Tibial nerve (tissue), 4 donors: ENCODE measurements around the gene PACSIN3. TPM values are rescaled to one million over a fixed set of nuclear protein-coding genes. Genes with fewer than 3 reads are reported as not detected.

Source experiments
- DNase-seq, 2 donors: peaks; one replicate each; pipeline ENCODE4 v3.0.0-alpha.2; 2019; ENCODE audit warnings: low spot score in 2 of 2
- H3K27ac ChIP-seq, 4 donors: fragments of 200-600 bp; sonication (generic) in 3 of 4; one replicate each; pipeline ENCODE4 v1.5.1; 2017 to 2019; ENCODE audit warnings: mild to moderate bottlenecking in 1 of 4
- H3K27me3 ChIP-seq, 2 donors: fragments of 200-600 bp; sonication (generic) in 1 of 2; one replicate each; pipeline versions ENCODE4 v1.5.1 to v1.6.0; 2017 to 2019
- H3K36me3 ChIP-seq, 3 donors: fragments of 200-600 bp; sonication (generic); one replicate each; pipeline ENCODE4 v1.5.1; 2018 to 2019
- H3K4me1 ChIP-seq, 4 donors: fragments of 200-600 bp; sonication (generic) in 3 of 4; one replicate each; pipeline ENCODE4 v1.5.1; 2017 to 2019
- H3K4me3 ChIP-seq, 4 donors: fragments of 200-600 bp; sonication (generic) in 3 of 4; one replicate each; pipeline ENCODE4 v1.5.1; 2017 to 2019; ENCODE audit warnings: mild to moderate bottlenecking in 1 of 4, moderate library complexity in 1 of 4
- H3K9me3 ChIP-seq, 4 donors: fragments of 200-600 bp; sonication (generic) in 3 of 4; one replicate each; pipeline ENCODE4 v1.5.1; 2017 to 2019
- CTCF ChIP-seq, 5 experiments: fragments of 200-600 bp in 3 of 5; fragments of 450-650 bp in 2 of 5; sonication (generic) in 3 of 5; IDR thresholded peaks; one replicate each; pipeline ENCODE4 v1.5.1; 2016 to 2019; ENCODE audit warnings: antibody characterized with exemption in 5 of 5, mild to moderate bottlenecking in 3 of 5, moderate library complexity in 2 of 5
- EP300 ChIP-seq, 2 donors: sonication (generic); formaldehyde crosslinking; IDR thresholded peaks; one replicate each; pipeline ENCODE4 v1.6.1; 2017; ENCODE audit warnings: antibody characterized with exemption in 2 of 2, mild to moderate bottlenecking in 1 of 2
- POLR2A ChIP-seq, 2 donors: fragments of 450-650 bp; IDR thresholded peaks; one replicate each; pipeline ENCODE4 v1.6.1; 2017; ENCODE audit warnings: antibody characterized with exemption in 2 of 2, mild to moderate bottlenecking in 2 of 2, moderate library complexity in 2 of 2
- WGBS, 2 donors: methylation state at CpG; one replicate each; pipeline ENCODE4 v1.1.5; 2018; 5-methylcytosine and 5-hydroxymethylcytosine counted together
- total RNA-seq, 4 donors: library from RNA; depleted of rRNA; stranded (reverse); fragments of >200 nt; gene quantifications; one replicate each; pipeline ENCODE4 v1.1.0, GENCODE V29; 2016

The PACSIN3 gene
- total RNA-seq, 4 donors from 2014 or later, result 44.8 to 69.0 (median 61.6) TPM

- Histone ChIP-seq H3K27me3 (no peaks in the 10 kb centered on the region), H3K4me1 (peaks cover 3 to 50% (median 11%) of the 10 kb centered on the region in 4 donors), H3K27ac (no peak overlapping the region), H3K4me3 (no peak overlapping the region), H3K36me3 (peaks cover 9 to 90% (median 18%) of the 10 kb centered on the region in 3 donors), H3K9me3 (no peaks in the 10 kb centered on the region)
- WGBS, 2 donors, result 87 to 92% methylated on average over 16 of the region's 16 CpGs
- DNase-seq, result no peak
- TF ChIP-seq POLR2A (IDR thresholded peaks at IDR 0.05), result no peak
- TF ChIP-seq CTCF (IDR thresholded peaks at IDR 0.05), result no peak
- no peak for TF ChIP-seq EP300 (IDR thresholded peaks at IDR 0.05)
Measured at GRCh38 chr11:47171061-47171838, 15.0 kb downstream of the PACSIN3 start.

- TF ChIP-seq POLR2A (IDR thresholded peaks at IDR 0.05), result no peak
- TF ChIP-seq CTCF (IDR thresholded peaks at IDR 0.05), result no peak
- no peak for TF ChIP-seq EP300 (IDR thresholded peaks at IDR 0.05)
- H3K9me3 ChIP-seq, result no peaks in the 10 kb centered on the region
- H3K36me3 ChIP-seq, result peaks cover 6 to 82% (median 27%) of the 10 kb centered on the region in 3 donors
- 75 to 97% methylated on average over 2 to 4 of the region's 5 CpGs for WGBS, 2 donors
- H3K27ac ChIP-seq, result no peak overlapping the region
- no peak overlapping the region for H3K4me3 ChIP-seq
- H3K4me1 ChIP-seq, result peaks cover 0 to 12% (median 0%) of the 10 kb centered on the region in 4 donors
- DNase-seq, result no peak
- H3K27me3 ChIP-seq, result no peaks in the 10 kb centered on the region
Measured at GRCh38 chr11:47166368-47166767, 19.9 kb downstream of the PACSIN3 start.

- no peaks in the 10 kb centered on the region for H3K9me3 ChIP-seq
- no peak overlapping the region for H3K4me3 ChIP-seq
- TF ChIP-seq EP300 (IDR thresholded peaks at IDR 0.05) (no peak), CTCF (IDR thresholded peaks at IDR 0.05) (no peak), POLR2A (IDR thresholded peaks at IDR 0.05) (no peak)
- DNase-seq, result no peak
- no peaks in the 10 kb centered on the region for H3K27me3 ChIP-seq
- peaks cover 6 to 72% (median 27%) of the 10 kb centered on the region in 3 donors for H3K36me3 ChIP-seq
- H3K27ac ChIP-seq, result no peak overlapping the region
- 86 to 89% methylated on average over 16 of the region's 16 CpGs for WGBS, 2 donors
- peaks cover 0 to 13% (median 0%) of the 10 kb centered on the region in 4 donors for H3K4me1 ChIP-seq
Measured at GRCh38 chr11:47165253-47165840, 20.9 kb downstream of the PACSIN3 start.

DNA sequence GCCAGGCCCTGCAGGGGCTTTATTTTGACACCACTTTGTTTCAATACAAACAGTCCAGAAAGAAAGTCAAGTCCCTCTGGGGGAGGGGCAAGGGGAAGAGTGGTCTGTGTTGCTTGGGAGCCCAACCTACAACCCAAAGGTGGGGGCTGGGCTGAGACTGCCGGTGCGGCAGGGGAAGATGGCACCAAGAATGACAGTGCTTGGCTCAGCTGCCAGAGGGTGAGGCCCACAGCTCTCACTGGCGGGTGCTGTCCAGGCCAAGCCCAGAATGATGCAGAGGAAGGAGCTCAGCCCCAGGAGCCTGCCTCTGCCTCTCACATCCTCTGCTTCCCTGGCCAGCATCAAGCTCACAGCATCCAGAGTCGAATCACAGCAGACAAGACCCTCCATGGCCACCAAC, 21.9 kb downstream of the PACSIN3 start:
- H3K27me3 ChIP-seq, result no peaks in the 10 kb centered on the region
- H3K4me3 ChIP-seq, result no peak overlapping the region
- H3K36me3 ChIP-seq, result peaks cover 6 to 68% (median 27%) of the 10 kb centered on the region in 3 donors
- TF ChIP-seq CTCF (IDR thresholded peaks at IDR 0.05) (no peak), EP300 (IDR thresholded peaks at IDR 0.05) (no peak), POLR2A (IDR thresholded peaks at IDR 0.05) (no peak)
- H3K27ac ChIP-seq, result no peak overlapping the region
- H3K9me3 ChIP-seq, result no peaks in the 10 kb centered on the region
- peaks cover 0 to 13% (median 0%) of the 10 kb centered on the region in 4 donors for H3K4me1 ChIP-seq
- no peak for DNase-seq
- WGBS, 2 donors, result 71 to 81% methylated on average over 4 of the region's 4 CpGs

- H3K9me3 ChIP-seq, result no peaks in the 10 kb centered on the region
- peaks cover 6 to 68% (median 23%) of the 10 kb centered on the region in 3 donors for H3K36me3 ChIP-seq
- no peak for DNase-seq
- H3K4me1 ChIP-seq, result peaks cover 0 to 13% (median 0%) of the 10 kb centered on the region in 4 donors
- H3K4me3 ChIP-seq, result no peak overlapping the region
- WGBS, 2 donors, result 77 to 80% methylated on average over 15 of the region's 15 CpGs
- TF ChIP-seq POLR2A (IDR thresholded peaks at IDR 0.05) (no peak), EP300 (IDR thresholded peaks at IDR 0.05) (no peak), CTCF (IDR thresholded peaks at IDR 0.05) (no peak)
- no peaks in the 10 kb centered on the region for H3K27me3 ChIP-seq
- H3K27ac ChIP-seq, result no peak overlapping the region
Measured at GRCh38 chr11:47163898-47164297, 22.3 kb downstream of the PACSIN3 start.
